AG04449 (cell line): Measurements from ENCODE around the gene ABCA9.
"Not testable (repeated sequence)": the region's sequence is repeated elsewhere in the genome, so short reads cannot be mapped to it uniquely, and the experiment has no call there.

Experiments
- CTCF ChIA-PET: fragments of 350-600 bp; formaldehyde crosslinking; extraction: SDS; loops from one replicate; lab custom pipeline; 2021; ENCODE audit warnings: antibody characterized with exemption; lab: Yijun Ruan, JAX
- POLR2A ChIA-PET: fragments of 400-600, 350-600 bp; formaldehyde crosslinking; extraction: SDS; loops from one replicate; lab custom pipeline; 2020; ENCODE audit warnings: antibody characterized with exemption, inconsistent platforms; lab: Yijun Ruan, JAX
- DNase-seq: peaks from one replicate; pipeline ENCODE4 v3.0.0-alpha.2; 2010; ENCODE audit warnings: low read depth, low spot score
- H3K4me3 ChIP-seq: 2 replicates; pipeline ENCODE4 v1.5.1; 2011; ENCODE audit warnings: low read depth, mild to moderate bottlenecking, control low read depth, low read length
- TF ChIP-seq, protein P1 (sequence below): IDR thresholded peaks from one replicate; pipeline ENCODE4 v1.5.1; 2011; ENCODE audit warnings: mild to moderate bottlenecking, moderate library complexity, low read length, control low read depth, inconsistent platforms; ENCODE audit not compliant: insufficient read depth; ENCODE audit errors: missing control alignments

ABCA9 gene

DNA sequence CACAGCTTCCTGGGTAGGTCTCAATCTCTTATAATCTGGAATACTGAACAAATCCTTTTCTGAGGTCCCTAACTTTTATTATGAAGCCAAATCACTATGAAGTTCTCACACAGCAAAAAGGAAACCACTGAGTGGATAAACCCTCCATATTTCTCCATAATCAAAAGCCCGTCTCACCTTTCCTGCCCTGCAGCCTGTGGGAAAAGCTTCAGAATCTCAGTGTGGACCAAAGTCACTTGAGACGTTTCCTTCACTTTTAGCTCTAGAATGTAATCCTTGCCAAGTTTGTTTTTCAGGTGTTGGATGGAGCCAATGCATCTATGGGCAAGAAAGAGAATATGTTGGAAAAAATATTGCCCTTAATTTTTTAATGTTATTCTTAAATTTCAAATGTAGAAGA lies 22.0 kb upstream of the ABCA9 start:
- ChIA-PET CTCF (no interaction called here), POLR2A (no interaction called here)
- TF ChIP-seq, protein P1, sequence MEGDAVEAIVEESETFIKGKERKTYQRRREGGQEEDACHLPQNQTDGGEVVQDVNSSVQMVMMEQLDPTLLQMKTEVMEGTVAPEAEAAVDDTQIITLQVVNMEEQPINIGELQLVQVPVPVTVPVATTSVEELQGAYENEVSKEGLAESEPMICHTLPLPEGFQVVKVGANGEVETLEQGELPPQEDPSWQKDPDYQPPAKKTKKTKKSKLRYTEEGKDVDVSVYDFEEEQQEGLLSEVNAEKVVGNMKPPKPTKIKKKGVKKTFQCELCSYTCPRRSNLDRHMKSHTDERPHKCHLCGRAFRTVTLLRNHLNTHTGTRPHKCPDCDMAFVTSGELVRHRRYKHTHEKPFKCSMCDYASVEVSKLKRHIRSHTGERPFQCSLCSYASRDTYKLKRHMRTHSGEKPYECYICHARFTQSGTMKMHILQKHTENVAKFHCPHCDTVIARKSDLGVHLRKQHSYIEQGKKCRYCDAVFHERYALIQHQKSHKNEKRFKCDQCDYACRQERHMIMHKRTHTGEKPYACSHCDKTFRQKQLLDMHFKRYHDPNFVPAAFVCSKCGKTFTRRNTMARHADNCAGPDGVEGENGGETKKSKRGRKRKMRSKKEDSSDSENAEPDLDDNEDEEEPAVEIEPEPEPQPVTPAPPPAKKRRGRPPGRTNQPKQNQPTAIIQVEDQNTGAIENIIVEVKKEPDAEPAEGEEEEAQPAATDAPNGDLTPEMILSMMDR, result no peak
- no peak for DNase-seq
- no peak overlapping the region for H3K4me3 ChIP-seq

DNA sequence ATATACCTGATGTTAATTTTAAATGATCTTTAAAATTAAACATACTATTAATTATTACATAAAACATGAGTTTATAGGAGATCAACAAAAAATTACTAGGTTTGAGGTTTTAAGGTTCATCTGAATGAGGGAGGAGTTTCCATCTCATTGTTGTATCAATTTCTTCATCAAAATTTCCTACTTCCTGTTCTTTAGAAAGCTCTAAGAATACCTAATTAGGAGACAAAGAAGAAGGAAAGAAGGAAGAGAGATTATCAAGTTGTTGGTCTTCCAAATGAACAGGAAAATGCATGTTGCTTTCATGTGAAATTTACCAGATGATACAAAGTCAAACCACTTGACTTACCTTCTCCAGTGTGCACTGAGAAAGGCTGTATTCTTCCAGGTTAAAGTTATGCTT lies 18.1 kb upstream of the ABCA9 start:
- CTCF ChIA-PET, result no interaction called here
- no peak overlapping the region for H3K4me3 ChIP-seq
- TF ChIP-seq, protein P1, result no peak
- POLR2A ChIA-PET, result no interaction called here
- DNase-seq, result no peak

DNA sequence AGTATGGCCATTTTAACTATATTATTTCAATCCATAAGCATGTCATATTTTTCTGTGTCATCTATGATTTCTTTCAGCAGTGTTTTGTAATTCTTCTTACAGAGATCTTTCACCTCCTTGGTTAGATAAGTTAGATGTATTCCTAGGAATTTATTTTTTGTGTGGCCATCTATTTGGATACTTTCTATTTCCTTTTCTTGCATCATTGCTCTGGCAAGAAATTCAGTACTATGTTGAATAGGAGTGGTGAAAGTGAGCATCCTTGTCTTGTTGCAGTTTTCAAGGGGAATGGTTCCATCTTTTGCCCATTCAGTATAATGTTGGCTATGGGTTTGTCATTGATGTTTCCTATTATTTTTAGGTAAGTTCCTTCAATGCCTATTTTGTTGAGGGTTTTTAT lies 15.1 kb upstream of the ABCA9 start:
- no peak for DNase-seq
- no peak overlapping the region for H3K4me3 ChIP-seq
- TF ChIP-seq, protein P1, result no peak
- ChIA-PET POLR2A (no interaction called here), CTCF (no interaction called here)

DNA sequence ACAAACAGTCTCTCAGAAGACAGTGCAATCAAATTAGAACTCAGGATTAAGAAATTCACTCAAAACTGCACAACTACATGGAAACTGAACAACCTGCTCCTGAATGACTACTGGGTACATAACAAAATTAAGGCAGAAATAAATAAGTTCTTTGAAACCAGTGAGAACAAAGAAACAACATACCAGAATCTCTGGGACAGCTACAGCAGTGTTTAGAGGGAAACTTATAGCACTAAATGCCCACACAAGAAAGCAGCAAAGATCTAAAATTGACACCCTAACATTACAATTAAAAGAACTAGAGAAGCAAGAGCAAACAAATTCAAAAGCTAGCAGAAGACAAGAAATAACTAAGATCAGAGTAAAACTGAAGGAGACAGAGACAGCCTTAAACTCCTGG lies 12.7 kb upstream of the ABCA9 start:
- POLR2A ChIA-PET, DNase-seq, H3K4me3 ChIP-seq: not testable (repeated sequence)
- CTCF ChIA-PET, result interaction anchor here (0.6 kb wide), 1 partner anchor 94 kb away, joined by 3 read pairs; no protein-coding TSS in a partner anchor

DNA sequence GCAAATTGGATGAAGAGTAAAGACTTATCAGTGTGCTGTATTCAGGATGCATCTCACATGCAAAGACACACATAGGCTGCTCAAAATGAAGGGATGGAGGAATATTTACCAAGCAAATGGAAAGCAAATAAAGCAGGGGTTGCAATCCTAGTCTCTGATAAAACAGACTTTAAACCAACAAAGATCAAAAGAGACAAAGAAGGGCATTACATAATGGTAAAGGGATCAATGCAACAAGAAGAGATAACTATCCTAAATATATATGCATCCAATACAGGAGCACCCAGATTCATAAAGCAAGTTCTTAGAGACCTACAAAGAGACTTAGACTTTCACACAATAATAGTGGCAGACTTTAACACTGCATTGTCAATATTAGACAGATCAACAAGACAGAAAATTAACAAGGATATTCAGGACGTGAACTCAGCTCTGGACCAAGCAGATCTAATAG lies 12.1 kb upstream of the ABCA9 start:
- H3K4me3 ChIP-seq, DNase-seq, CTCF ChIA-PET, POLR2A ChIA-PET: not testable (repeated sequence)

DNA sequence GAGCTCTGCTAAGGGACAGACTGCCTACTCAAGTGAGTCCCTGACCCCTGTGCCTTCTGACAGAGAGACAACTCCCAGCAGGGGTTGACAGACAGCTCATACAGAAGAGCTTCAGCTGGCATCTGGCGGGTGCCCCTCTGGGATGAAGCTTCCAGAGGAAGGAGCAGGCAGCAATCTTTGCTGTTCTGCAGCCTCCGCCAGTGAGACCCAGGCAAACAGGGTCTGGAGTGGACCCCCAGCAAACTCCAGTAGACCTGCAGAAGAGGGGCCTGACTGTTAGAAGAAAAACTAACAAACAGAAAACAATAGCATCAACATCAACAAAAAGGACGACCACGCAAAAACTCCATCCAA lies 10.5 kb upstream of the ABCA9 start:
- CTCF ChIA-PET, POLR2A ChIA-PET, DNase-seq, H3K4me3 ChIP-seq: not testable (repeated sequence)

DNA sequence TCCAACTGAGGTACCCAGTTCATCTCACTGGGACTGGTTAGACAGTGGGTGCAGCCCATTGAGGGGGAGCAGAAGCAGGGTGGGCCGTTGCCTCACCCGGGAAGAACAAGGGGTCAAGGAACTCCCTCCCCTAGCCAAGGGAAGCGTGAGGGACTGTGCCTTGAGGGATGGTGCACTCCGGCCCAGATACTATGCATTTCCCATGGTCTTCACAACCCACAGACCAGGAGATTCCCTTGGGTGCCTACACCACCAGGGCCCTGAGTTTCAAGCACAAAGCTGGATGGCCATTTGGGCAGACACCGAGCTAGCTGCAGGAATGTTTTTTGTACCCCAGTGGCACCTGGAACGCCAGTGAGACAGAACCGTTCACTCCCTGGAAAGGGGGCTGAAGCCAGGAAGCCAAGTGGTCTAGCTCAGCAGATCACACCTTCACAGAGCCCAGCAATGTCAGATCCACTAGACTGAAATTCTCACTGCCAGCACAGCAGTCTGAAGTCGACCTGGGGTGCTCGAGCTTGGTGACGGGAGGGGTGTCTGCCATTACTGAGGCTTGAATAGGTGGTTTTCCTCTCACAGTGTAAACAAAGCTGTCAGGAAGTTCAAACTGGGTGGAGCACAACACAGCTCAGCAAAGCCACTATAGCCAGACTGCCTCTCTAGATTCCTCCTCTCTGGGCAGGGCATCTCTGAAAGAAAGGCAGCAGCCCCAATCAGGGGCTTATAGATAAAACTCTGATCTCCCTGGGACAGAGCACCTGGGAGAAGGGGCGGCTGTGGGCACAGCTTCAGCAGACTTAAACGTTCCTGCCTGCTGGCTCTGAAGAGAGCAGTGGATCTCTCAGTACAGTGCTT lies 9.9 kb upstream of the ABCA9 start:
- H3K4me3 ChIP-seq, DNase-seq, POLR2A ChIA-PET, CTCF ChIA-PET: not testable (repeated sequence)

DNA sequence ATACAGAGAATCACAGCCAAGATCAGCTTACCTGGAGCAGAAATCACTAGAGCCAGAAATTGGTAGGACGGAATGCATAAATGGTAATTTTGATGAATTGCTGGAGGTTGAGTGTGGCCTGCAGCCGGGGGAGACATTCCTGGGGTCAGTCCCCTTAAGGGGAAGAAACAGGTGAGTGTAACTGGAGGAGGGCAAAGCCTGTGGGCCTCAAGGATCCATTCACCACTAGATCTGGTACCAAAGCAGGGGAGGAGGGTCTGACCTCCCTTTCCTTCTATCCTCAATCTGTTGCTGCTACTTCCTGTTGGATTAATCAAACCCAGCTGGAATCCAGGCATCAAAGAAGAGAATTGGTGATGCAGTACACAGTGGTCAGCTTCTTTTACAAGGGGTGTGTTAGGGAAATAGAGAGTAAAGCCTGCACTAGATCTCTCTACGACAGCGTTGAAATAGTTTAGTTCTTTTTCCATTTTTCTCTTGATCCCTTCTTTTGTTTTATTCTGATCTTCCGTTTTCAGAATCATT lies 8.6 kb upstream of the ABCA9 start:
- H3K4me3 ChIP-seq, result no peak overlapping the region
- CTCF ChIA-PET, result no interaction called here
- POLR2A ChIA-PET, result no interaction called here
- TF ChIP-seq, protein P1, result no peak
- no peak for DNase-seq
